ENCODE data around the gene ABCC1. TPM values are rescaled to one million over a fixed set of nuclear protein-coding genes. Genes with fewer than 3 reads are reported as not detected.

ABCC1 gene
- total and polyA plus RNA-seq, 2 of the 4 experiments (the other 2 are of a cell fraction), result 39.4 to 66.0 TPM

GRCh38 chr16:15900357-15900756 lies 49.1 kb upstream of the ABCC1 start:
- Histone ChIP-seq H3K4me1 (ENCODE audit: control insufficient read depth, insufficient read depth, low read length) (peaks cover 7% of the 10 kb centered on the region), H3K27me3 (ENCODE audit: control insufficient read depth, insufficient read depth, low read length) (no peaks in the 10 kb centered on the region), H2AK5ac (ENCODE audit: low read depth, low read length) (no peak overlapping the region), H3K4me3 (ENCODE audit: insufficient read depth, low read depth, low read length) (no peak overlapping the region), H3K27ac (ENCODE audit: insufficient read depth, low read length) (no peak overlapping the region), H4K8ac (ENCODE audit: low read depth in 2 of 2, low read length in 2 of 2) (no peak overlapping the region), H2AK9ac (replicated peaks; ENCODE audit: low read depth, low read length, poor library complexity) (no peak overlapping the region), H2BK120ac (ENCODE audit: low read depth, low read length) (no peak overlapping the region), H3K18ac (ENCODE audit: low read depth, low read length) (no peak overlapping the region), H4K5ac (ENCODE audit: low read depth, low read length) (no peak overlapping the region), H3K36me3 (ENCODE audit: control insufficient read depth, insufficient read depth, low read length) (no peaks in the 10 kb centered on the region), H2AFZ (replicated peaks; ENCODE audit: low read length, poor library complexity) (no peak overlapping the region), H4K91ac (ENCODE audit: insufficient read depth, low read depth, low read length) (no peak overlapping the region), H3K9me3 (ENCODE audit: control insufficient read depth, insufficient read depth, low read length) (no peaks in the 10 kb centered on the region), H3K4ac (ENCODE audit: low read depth, low read length) (no peak overlapping the region), H3K14ac (replicated peaks; ENCODE audit: low read depth, low read length) (no peak overlapping the region), H4K20me1 (ENCODE audit: insufficient read depth, low read length) (no peaks in the 10 kb centered on the region), H3K4me2 (ENCODE audit: low read depth, low read length) (no peak overlapping the region), H3K56ac (ENCODE audit: extremely low read depth, insufficient read depth, low read length) (no peak overlapping the region), H3K79me1 (ENCODE audit: low read depth in 1 of 2, low read length in 2 of 2) (peaks cover 0 to 11% of the 10 kb centered on the region in 2 experiments; a peak in 1 of 4 replicates), H2BK5ac (ENCODE audit: low read depth, low read length, poor library complexity, severe bottlenecking) (no peak overlapping the region), H3K23ac (ENCODE audit: low read depth, low read length) (no peak overlapping the region), H3K9ac (ENCODE audit: low read depth, low read length) (no peak overlapping the region), H3K9me1 (ENCODE audit: insufficient read depth, low read length) (peaks cover 21% of the 10 kb centered on the region), H2BK20ac (ENCODE audit: low read depth, low read length) (no peak overlapping the region), H2BK15ac (ENCODE audit: low read depth, low read length) (no peak overlapping the region)
- DNase-seq, result no peak
- in situ Hi-C loops (cut with MboI; ENCODE audit: low sequenced_read_pairs), result no loop called here
- ATAC-seq (ENCODE audit: low read depth), result no peak
- WGBS, 2 experiments (ENCODE audit: extremely low coverage in 2 of 2, insufficient read length in 1 of 2), result no CpG with 5 or more reads among the region's 3 CpGs
- intact Hi-C loops (cut with micrococcal nuclease), result no loop called here
- no peak for TF ChIP-seq MAFK (IDR thresholded peaks at IDR 0.05; ENCODE audit: low read depth, low read length)
- TF ChIP-seq RFX5 (IDR thresholded peaks at IDR 0.05; ENCODE audit: low read depth, low read length), result no peak
- no peak for TF ChIP-seq CEBPB (IDR thresholded peaks at IDR 0.05; ENCODE audit: low read depth, low read length)
- TF ChIP-seq CHD1 (IDR thresholded peaks at IDR 0.05; ENCODE audit: low read depth, low read length), result no peak
- no peak for TF ChIP-seq SMC3 (IDR thresholded peaks at IDR 0.05; ENCODE audit: low read depth, low read length)
- no peak for TF ChIP-seq POLR2A (IDR thresholded peaks at IDR 0.05; ENCODE audit: low read depth, low read length)
- TF ChIP-seq MXI1 (IDR thresholded peaks at IDR 0.05; ENCODE audit: borderline replicate concordance, low read depth, low read length), result no peak
- no peak for TF ChIP-seq ELK1 (IDR thresholded peaks at IDR 0.05; ENCODE audit: borderline replicate concordance, low read depth, low read length)
- no peak for TF ChIP-seq USF2 (IDR thresholded peaks at IDR 0.05; ENCODE audit: low read depth, low read length)
- TF ChIP-seq FOS (IDR thresholded peaks at IDR 0.05; ENCODE audit: low read depth, low read length), result no peak
- no peak for TF ChIP-seq RCOR1 (IDR thresholded peaks at IDR 0.05; ENCODE audit: insufficient replicate concordance, low read length)
- no peak for TF ChIP-seq MAZ (IDR thresholded peaks at IDR 0.05; ENCODE audit: borderline replicate concordance, low read depth, low read length)
- TF ChIP-seq CTCF (conservative IDR thresholded peaks at IDR 0.05; ENCODE audit: low read depth, low read length), result no peak
- no peak for TF ChIP-seq RAD21 (IDR thresholded peaks at IDR 0.05; ENCODE audit: low read length)
- TF ChIP-seq BHLHE40 (IDR thresholded peaks at IDR 0.05; ENCODE audit: low read depth, low read length), result no peak
- TF ChIP-seq NFE2L2 (IDR thresholded peaks at IDR 0.05; ENCODE audit: low read depth, low read length), result no peak
- ChIA-PET CTCF (no interaction called here), POLR2A (ENCODE audit: unreplicated experiment) (no interaction called here)
- dilution Hi-C loops (cut with HindIII; ENCODE audit: low sequenced_read_pairs, unreplicated experiment), result no loop called here
- BruUV-seq (replicated peaks), result no TSS peak

All from IMR-90 (cell line).